Trophoblast cell (in vitro differentiated cells and primary cell): Measurements from ENCODE around the gene DPT.

Source experiments
- DNase-seq, 2 donors: peaks; one replicate each; pipeline ENCODE4 v3.0.0-alpha.2; 2016
- H2AFZ ChIP-seq: 2 replicates; pipeline ENCODE4 v1.6.1; 2013; ENCODE audit warnings: low read length, moderate library complexity, mild to moderate bottlenecking; ENCODE audit not compliant: insufficient read depth, poor library complexity
- H2AK5ac ChIP-seq: 2 replicates; pipeline ENCODE4 v1.6.1; 2013; ENCODE audit warnings: mild to moderate bottlenecking, low read length
- H2BK120ac ChIP-seq: 2 replicates; pipeline ENCODE4 v1.6.1; 2013; ENCODE audit warnings: low read length, mild to moderate bottlenecking, moderate library complexity; ENCODE audit not compliant: insufficient read depth, poor library complexity
- H2BK12ac ChIP-seq: 2 replicates; pipeline ENCODE4 v1.6.1; 2013; ENCODE audit warnings: mild to moderate bottlenecking, low read length, moderate library complexity
- H2BK5ac ChIP-seq: 2 replicates; pipeline ENCODE4 v1.6.1; 2013; ENCODE audit warnings: low read length, low read depth, moderate library complexity, mild to moderate bottlenecking; ENCODE audit not compliant: poor library complexity
- H3K14ac ChIP-seq: 2 replicates; pipeline ENCODE4 v1.6.1; 2013; ENCODE audit warnings: mild to moderate bottlenecking, low read length
- H3K18ac ChIP-seq: 2 replicates; pipeline ENCODE4 v1.6.1; 2013; ENCODE audit warnings: mild to moderate bottlenecking, low read length
- H3K23ac ChIP-seq: 2 replicates; pipeline ENCODE4 v1.6.1; 2013; ENCODE audit warnings: low read length
- H3K27ac ChIP-seq: 2 replicates; pipeline ENCODE4 v1.5.1; 2013; ENCODE audit warnings: low read depth, mild to moderate bottlenecking, inconsistent platforms, low read length, moderate library complexity
- H3K27me3 ChIP-seq: 2 replicates; pipeline ENCODE4 v1.6.1; 2013; ENCODE audit warnings: inconsistent platforms, mild to moderate bottlenecking, low read length, moderate library complexity; ENCODE audit not compliant: insufficient read depth
- H3K36me3 ChIP-seq, 2 experiments: 1 replicate in 1 of 2; 2 replicates in 1 of 2; pipeline ENCODE4 v1.6.1; 2013; ENCODE audit warnings: low read length in 2 of 2, mild to moderate bottlenecking in 2 of 2, moderate library complexity in 1 of 2; ENCODE audit not compliant: insufficient read depth in 2 of 2, control insufficient read depth in 1 of 2
- H3K4ac ChIP-seq: 2 replicates; pipeline ENCODE4 v1.6.1; 2013; ENCODE audit warnings: low read depth, mild to moderate bottlenecking, low read length, moderate library complexity
- H3K4me1 ChIP-seq, 2 experiments: 1 replicate in 1 of 2; 2 replicates in 1 of 2; pipeline ENCODE4 v1.6.1; 2013; ENCODE audit warnings: low read length in 2 of 2, mild to moderate bottlenecking in 2 of 2, moderate library complexity in 1 of 2; ENCODE audit not compliant: insufficient read depth in 2 of 2, control insufficient read depth in 1 of 2
- H3K4me2 ChIP-seq: 2 replicates; pipeline ENCODE4 v1.6.1; 2013; ENCODE audit warnings: inconsistent platforms, mild to moderate bottlenecking, low read length, moderate library complexity
- H3K4me3 ChIP-seq: 2 replicates; pipeline ENCODE4 v1.5.1; 2013; ENCODE audit warnings: mild to moderate bottlenecking, low read depth, low read length, inconsistent platforms
- H3K79me1 ChIP-seq: one replicate; pipeline ENCODE4 v1.6.1; 2013; ENCODE audit warnings: low read length
- H3K79me2 ChIP-seq: 2 replicates; pipeline ENCODE4 v1.6.1; 2013; ENCODE audit warnings: low read length, mild to moderate bottlenecking; ENCODE audit not compliant: control insufficient read depth, insufficient read depth, poor library complexity
- H3K9ac ChIP-seq: 2 replicates; pipeline ENCODE4 v1.6.1; 2013; ENCODE audit warnings: mild to moderate bottlenecking, low read length
- H3K9me3 ChIP-seq: 2 replicates; pipeline ENCODE4 v1.6.1; 2013; ENCODE audit warnings: low read depth, mild to moderate bottlenecking, control low read depth, inconsistent platforms, low read length; ENCODE audit not compliant: insufficient read depth
- H4K12ac ChIP-seq: 2 replicates; pipeline ENCODE4 v1.6.1; 2013; ENCODE audit warnings: low read depth, mild to moderate bottlenecking, low read length, moderate library complexity
- H4K8ac ChIP-seq: 2 replicates; pipeline ENCODE4 v1.6.1; 2013; ENCODE audit warnings: low read depth, mild to moderate bottlenecking, low read length, moderate library complexity
- H4K91ac ChIP-seq: one replicate; pipeline ENCODE4 v1.6.1; 2013; ENCODE audit warnings: low read depth, mild to moderate bottlenecking, low read length, moderate library complexity
- WGBS: extraction: QIAGEN DNeasy Blood & Tissue Kit; methylation state at CpG from one replicate; pipeline ENCODE4 v1.1.7; 2013; ENCODE audit warnings: missing lambda C conversion rate; ENCODE audit not compliant: insufficient read length, insufficient coverage; ENCODE audit errors: extremely low coverage; 5-methylcytosine and 5-hydroxymethylcytosine counted together

Gene DPT

GRCh38 chr1:168693872-168694238 is 35.2 kb downstream of the DPT start:
- Histone ChIP-seq H2BK120ac (peak overlapping the region; percentile 20), H4K12ac (no peak overlapping the region), H3K9ac (no peak overlapping the region), H2BK5ac (peak overlapping the region; percentile 54), H4K91ac (peak overlapping the region; percentile 20), H4K8ac (no peak overlapping the region), H3K79me1 (peaks cover 33% of the 10 kb centered on the region), H3K14ac (no peak overlapping the region), H3K36me3 (no peaks in the 10 kb centered on the region), H2AFZ (no peak overlapping the region), H3K79me2 (peaks cover 5% of the 10 kb centered on the region), H3K9me3 (no peaks in the 10 kb centered on the region), H2BK12ac (peak overlapping the region; percentile 6), H2AK5ac (no peak overlapping the region), H3K4ac (no peak overlapping the region), H3K4me2 (no peak overlapping the region), H3K27me3 (no peaks in the 10 kb centered on the region), H3K27ac (no peak overlapping the region), H3K4me3 (no peak overlapping the region), H3K4me1 (peaks cover 15% of the 10 kb centered on the region in 2 experiments), H3K23ac (no peak overlapping the region), H3K18ac (no peak overlapping the region)
- DNase-seq = no peak
- no CpG with 5 or more reads among the region's 2 CpGs for WGBS

- Histone ChIP-seq H3K4me1 (peaks cover 17 to 18% of the 10 kb centered on the region in 2 experiments), H4K91ac (peak overlapping the region; percentile 38), H4K8ac (no peak overlapping the region), H3K14ac (no peak overlapping the region), H3K23ac (no peak overlapping the region), H3K4me2 (no peak overlapping the region), H3K27me3 (no peaks in the 10 kb centered on the region), H3K18ac (no peak overlapping the region), H2BK12ac (peak overlapping the region; percentile 86), H3K9me3 (no peaks in the 10 kb centered on the region), H3K79me1 (peaks cover 36% of the 10 kb centered on the region), H2BK120ac (peak overlapping the region; percentile 20), H2AFZ (no peak overlapping the region), H3K4me3 (no peak overlapping the region), H4K12ac (no peak overlapping the region), H3K27ac (no peak overlapping the region), H3K36me3 (no peaks in the 10 kb centered on the region), H2AK5ac (no peak overlapping the region), H3K9ac (no peak overlapping the region), H2BK5ac (peak overlapping the region; percentile 54), H3K4ac (no peak overlapping the region), H3K79me2 (peaks cover 5% of the 10 kb centered on the region)
- WGBS = no CpG with 5 or more reads among the region's 8 CpGs
- DNase-seq = no peak
These were observed 35.7 kb downstream of the DPT start for GRCh38 chr1:168693197-168693871.

GRCh38 chr1:168692472-168692871 is 36.5 kb downstream of the DPT start:
- H2BK120ac ChIP-seq = no peak overlapping the region
- no peak overlapping the region for H2BK12ac ChIP-seq
- no peaks in the 10 kb centered on the region for H3K27me3 ChIP-seq
- no peak overlapping the region for H4K91ac ChIP-seq
- H3K4me3 ChIP-seq = no peak overlapping the region
- no peak overlapping the region for H3K23ac ChIP-seq
- H3K9ac ChIP-seq = no peak overlapping the region
- H3K36me3 ChIP-seq = no peaks in the 10 kb centered on the region
- no peak overlapping the region for H2BK5ac ChIP-seq
- no peak overlapping the region for H3K27ac ChIP-seq
- DNase-seq = no peak
- no peak overlapping the region for H3K14ac ChIP-seq
- no peak overlapping the region for H2AK5ac ChIP-seq
- peaks cover 5% of the 10 kb centered on the region for H3K79me2 ChIP-seq
- H3K18ac ChIP-seq = no peak overlapping the region
- H2AFZ ChIP-seq = no peak overlapping the region
- no peak overlapping the region for H3K4me2 ChIP-seq
- H3K79me1 ChIP-seq = peaks cover 40% of the 10 kb centered on the region
- WGBS = no CpG with 5 or more reads among the region's 3 CpGs
- peaks cover 17 to 18% of the 10 kb centered on the region in 2 experiments for H3K4me1 ChIP-seq
- no peaks in the 10 kb centered on the region for H3K9me3 ChIP-seq
- no peak overlapping the region for H3K4ac ChIP-seq
- no peak overlapping the region for H4K8ac ChIP-seq
- H4K12ac ChIP-seq = no peak overlapping the region

GRCh38 chr1:168691541-168691940 is 37.5 kb downstream of the DPT start:
- Histone ChIP-seq H4K8ac (peak overlapping the region; percentile 66), H3K9ac (no peak overlapping the region), H3K14ac (peak overlapping the region; percentile 55), H3K79me1 (peaks cover 40% of the 10 kb centered on the region), H3K23ac (no peak overlapping the region), H2BK120ac (peak overlapping the region; percentile 99), H3K79me2 (peaks cover 5% of the 10 kb centered on the region), H3K4ac (peak overlapping the region; percentile 88), H3K4me1 (peaks cover 17 to 21% of the 10 kb centered on the region in 2 experiments), H2BK12ac (peak overlapping the region; percentile 99), H4K91ac (peak overlapping the region; percentile 99), H2AK5ac (peak overlapping the region; percentile 95), H3K27me3 (no peaks in the 10 kb centered on the region), H2BK5ac (peak overlapping the region; percentile 88), H4K12ac (no peak overlapping the region), H3K4me3 (no peak overlapping the region), H3K27ac (peak overlapping the region; percentile 95), H3K9me3 (no peaks in the 10 kb centered on the region), H3K36me3 (no peaks in the 10 kb centered on the region), H3K4me2 (no peak overlapping the region), H3K18ac (peak overlapping the region; percentile 86), H2AFZ (no peak overlapping the region)
- no peak for DNase-seq
- no CpG with 5 or more reads among the region's 5 CpGs for WGBS
